IMR-90 (cell line): Measurements from ENCODE around the gene WLS. TPM values are rescaled to one million over a fixed set of nuclear protein-coding genes. Genes with fewer than 3 reads are reported as not detected.

Source experiments
- ATAC-seq: fragments of 200-7000 bp; cut with Tn5 transposase; 2 replicates; pipeline ENCODE4 v1.9.1; 2020; ENCODE audit warnings: low read depth, mild to moderate bottlenecking, moderate library complexity
- BruUV-seq: library from RNA; stranded (reverse); fragments of 400-500 nt; replicated peaks from 2 replicates; lab custom pipeline; 2021; lab: Mats Ljungman, UMichigan
- CTCF ChIA-PET: fragments of 300-600 bp; formaldehyde crosslinking; extraction: SDS; loops from one replicate; lab custom pipeline; 2021; ENCODE audit warnings: antibody characterized with exemption; lab: Yijun Ruan, JAX
- POLR2A ChIA-PET: fragments of 300-600 bp; sonication (Branson Sonifier 250); formaldehyde crosslinking; loops from one replicate; lab custom pipeline; 2022; ENCODE audit warnings: antibody characterized with exemption; ENCODE audit not compliant: unreplicated experiment; lab: Charles Lee
- DNase-seq: peaks from one replicate; pipeline ENCODE4 v3.0.0; 2013
- H2AFZ ChIP-seq: replicated peaks from 2 replicates; pipeline ENCODE3; 2013; ENCODE audit warnings: low read length, mild to moderate bottlenecking; ENCODE audit not compliant: poor library complexity
- H2AK5ac ChIP-seq: 2 replicates; pipeline ENCODE4 v1.6.1; 2013; ENCODE audit warnings: low read depth, low read length, inconsistent platforms
- H2AK9ac ChIP-seq: replicated peaks from 2 replicates; pipeline ENCODE3; 2013; ENCODE audit warnings: mild to moderate bottlenecking, low read depth, low read length, moderate library complexity; ENCODE audit not compliant: poor library complexity
- H2BK120ac ChIP-seq: 2 replicates; pipeline ENCODE4 v1.6.1; 2013; ENCODE audit warnings: low read depth, low read length, inconsistent platforms
- H2BK15ac ChIP-seq: 3 replicates; pipeline ENCODE4 v1.6.1; 2013; ENCODE audit warnings: low read depth, low read length, inconsistent platforms
- H2BK20ac ChIP-seq: 2 replicates; pipeline ENCODE4 v1.6.1; 2013; ENCODE audit warnings: low read depth, mild to moderate bottlenecking, inconsistent platforms, low read length, moderate library complexity
- H2BK5ac ChIP-seq: 2 replicates; pipeline ENCODE4 v1.6.1; 2013; ENCODE audit warnings: mild to moderate bottlenecking, low read depth, low read length, inconsistent platforms; ENCODE audit not compliant: poor library complexity, severe bottlenecking
- H3K14ac ChIP-seq: replicated peaks from 2 replicates; pipeline ENCODE4 v1.6.1; 2013; ENCODE audit warnings: low read depth, low read length, inconsistent platforms
- H3K18ac ChIP-seq: 2 replicates; pipeline ENCODE4 v1.6.1; 2013; ENCODE audit warnings: low read depth, low read length, control low read depth
- H3K23ac ChIP-seq: 2 replicates; pipeline ENCODE4 v1.6.1; 2013; ENCODE audit warnings: low read depth, low read length, inconsistent platforms
- H3K27ac ChIP-seq: 2 replicates; pipeline ENCODE4 v1.5.1; 2013; ENCODE audit warnings: mild to moderate bottlenecking, control low read depth, low read length; ENCODE audit not compliant: insufficient read depth
- H3K27me3 ChIP-seq: 2 replicates; pipeline ENCODE4 v1.6.1; 2013; ENCODE audit warnings: low read length; ENCODE audit not compliant: control insufficient read depth, insufficient read depth
- H3K36me3 ChIP-seq: 2 replicates; pipeline ENCODE4 v1.6.1; 2013; ENCODE audit warnings: low read length, mixed read lengths; ENCODE audit not compliant: control insufficient read depth, insufficient read depth
- H3K4ac ChIP-seq: 2 replicates; pipeline ENCODE4 v1.6.1; 2013; ENCODE audit warnings: low read depth, low read length, inconsistent platforms
- H3K4me1 ChIP-seq: 2 replicates; pipeline ENCODE4 v1.6.1; 2013; ENCODE audit warnings: low read length, mixed read lengths; ENCODE audit not compliant: control insufficient read depth, insufficient read depth
- H3K4me2 ChIP-seq: 2 replicates; pipeline ENCODE4 v1.6.1; 2013; ENCODE audit warnings: low read depth, mild to moderate bottlenecking, control low read depth, low read length, moderate library complexity
- H3K4me3 ChIP-seq: 2 replicates; pipeline ENCODE4 v1.5.1; 2013; ENCODE audit warnings: low read depth, mild to moderate bottlenecking, control low read depth, low read length, moderate library complexity; ENCODE audit not compliant: insufficient read depth
- H3K56ac ChIP-seq: 2 replicates; pipeline ENCODE4 v1.6.1; 2013; ENCODE audit warnings: low read length, inconsistent platforms; ENCODE audit not compliant: insufficient read depth; ENCODE audit errors: extremely low read depth
- H3K79me1 ChIP-seq, 2 experiments: 2 replicates each; pipeline ENCODE4 v1.6.1; 2013; ENCODE audit warnings: low read length in 2 of 2, inconsistent platforms in 1 of 2, low read depth in 1 of 2
- H3K9ac ChIP-seq: 2 replicates; pipeline ENCODE4 v1.6.1; 2013; ENCODE audit warnings: low read depth, low read length, control low read depth
- H3K9me1 ChIP-seq: 2 replicates; pipeline ENCODE4 v1.6.1; 2013; ENCODE audit warnings: low read length, inconsistent platforms; ENCODE audit not compliant: insufficient read depth
- H3K9me3 ChIP-seq: 2 replicates; pipeline ENCODE4 v1.6.1; 2013; ENCODE audit warnings: low read length; ENCODE audit not compliant: control insufficient read depth, insufficient read depth
- H4K20me1 ChIP-seq: 2 replicates; pipeline ENCODE4 v1.6.1; 2013; ENCODE audit warnings: low read length, inconsistent platforms; ENCODE audit not compliant: insufficient read depth
- H4K5ac ChIP-seq: 2 replicates; pipeline ENCODE4 v1.6.1; 2013; ENCODE audit warnings: mild to moderate bottlenecking, low read depth, low read length, control low read depth
- H4K8ac ChIP-seq, 2 experiments: 2 replicates each; pipeline ENCODE4 v1.6.1; 2013; ENCODE audit warnings: low read depth in 2 of 2, low read length in 2 of 2, control low read depth in 1 of 2, inconsistent platforms in 1 of 2
- H4K91ac ChIP-seq: 2 replicates; pipeline ENCODE4 v1.6.1; 2013; ENCODE audit warnings: low read depth, low read length, inconsistent platforms; ENCODE audit not compliant: insufficient read depth
- CHD1 ChIP-seq: IDR thresholded peaks from 2 replicates; pipeline ENCODE4 v1.6.1; 2012; ENCODE audit warnings: low read depth, low read length, improper control_type of control experiment
- MAFK ChIP-seq: IDR thresholded peaks from 2 replicates; pipeline ENCODE4 v1.6.1; 2012; ENCODE audit warnings: low read depth, low read length, improper control_type of control experiment
- MAZ ChIP-seq: IDR thresholded peaks from 2 replicates; pipeline ENCODE4 v1.6.1; 2012; ENCODE audit warnings: low read depth, mild to moderate bottlenecking, low read length, improper control_type of control experiment, moderate library complexity, borderline replicate concordance
- NFE2L2 ChIP-seq: fragments of 150-350 bp; IDR thresholded peaks from 2 replicates; pipeline ENCODE4 v1.6.1; 2016; ENCODE audit warnings: low read depth, mild to moderate bottlenecking, low read length
- POLR2A ChIP-seq: IDR thresholded peaks from 2 replicates; pipeline ENCODE4 v1.6.1; 2012; ENCODE audit warnings: mild to moderate bottlenecking, low read depth, low read length
- RAD21 ChIP-seq: IDR thresholded peaks from 2 replicates; pipeline ENCODE4 v1.6.1; 2012; ENCODE audit warnings: low read length, improper control_type of control experiment
- RCOR1 ChIP-seq: IDR thresholded peaks from 2 replicates; pipeline ENCODE4 v1.6.1; 2012; ENCODE audit warnings: mild to moderate bottlenecking, low read length, improper control_type of control experiment; ENCODE audit not compliant: insufficient replicate concordance
- RFX5 ChIP-seq: IDR thresholded peaks from 2 replicates; pipeline ENCODE4 v1.8.0; 2012; ENCODE audit warnings: low read depth, mild to moderate bottlenecking, low read length, moderate library complexity
- USF2 ChIP-seq: fragments of 150-350 bp; IDR thresholded peaks from 2 replicates; pipeline ENCODE4 v1.6.1; 2017; ENCODE audit warnings: mild to moderate bottlenecking, antibody characterized with exemption, low read length, low read depth
- WGBS, 2 experiments: methylation state at CpG; one replicate each; pipeline versions ENCODE4 v1.1.5 to v1.1.7; 2013; ENCODE audit warnings: missing lambda C conversion rate in 2 of 2; ENCODE audit not compliant: insufficient read length in 1 of 2; ENCODE audit errors: extremely low coverage in 2 of 2; 5-methylcytosine and 5-hydroxymethylcytosine counted together
- dilution Hi-C: fragments of 300-500 bp; cut with HindIII; formaldehyde crosslinking; loops from one replicate; pipeline ENCODE4 v1.14.3; 2018; ENCODE audit warnings: low sequenced_read_pairs; ENCODE audit not compliant: unreplicated experiment
- in situ Hi-C: fragments of 300-500 bp; cut with MboI; formaldehyde crosslinking; loops from 3 replicates; pipeline ENCODE4 v1.14.3; 2019; ENCODE audit warnings: low sequenced_read_pairs, inconsistent platforms, mixed read lengths
- intact Hi-C: fragments of 100-400 bp; cut with micrococcal nuclease; formaldehyde crosslinking; loops from 2 replicates; pipeline ENCODE4 v1.10.0; 2022
- polyA plus RNA-seq, 3 experiments: library from polyadenylated mRNA; depleted of rRNA; stranded (reverse); fragments of >200 nt; gene quantifications; 2 replicates each; pipeline ENCODE4 v1.2.3, GENCODE V29; 2012; ENCODE audit warnings: low replicate concordance in 1 of 3
- total RNA-seq: library from RNA; depleted of rRNA; stranded (reverse); fragments of >200 nt; gene quantifications from 2 replicates; pipeline ENCODE4 v1.2.3, GENCODE V29; 2012

WLS gene
- total and polyA plus RNA-seq, 2 of the 4 experiments (the other 2 are of a cell fraction): 152 to 157 TPM

- peak overlapping the region; percentile 6 for H2BK120ac ChIP-seq
- peak overlapping the region; percentile 30 for H3K14ac ChIP-seq
- H4K5ac ChIP-seq: peak overlapping the region; percentile 3; the same call in 1 of the 2 replicates
- peak overlapping the region; percentile 12; the same call in 1 of the 2 replicates for H2AK5ac ChIP-seq
- H3K9me1 ChIP-seq: no peaks in the 10 kb centered on the region
- H3K79me1 ChIP-seq: peaks cover 5 to 51% of the 10 kb centered on the region in 2 experiments
- H2BK15ac ChIP-seq: no peak overlapping the region
- no peak for TF ChIP-seq MAZ
- no peak for TF ChIP-seq RAD21
- TF ChIP-seq USF2: no peak
- TF ChIP-seq RFX5: no peak
- no peak for TF ChIP-seq POLR2A
- TF ChIP-seq CHD1: no peak
- no peak for TF ChIP-seq RCOR1
- no peak for TF ChIP-seq NFE2L2
- no peak for TF ChIP-seq MAFK
- no peak overlapping the region; the same call in 1 of the 2 replicates for H4K91ac ChIP-seq
- BruUV-seq: no TSS peak
- H2AK9ac ChIP-seq: no peak overlapping the region
- peaks cover 6% of the 10 kb centered on the region for H3K4me1 ChIP-seq
- H2AFZ ChIP-seq: no peak overlapping the region
- peak overlapping the region; percentile 91 for H3K23ac ChIP-seq
- peak overlapping the region in 1 of 2 experiments; percentile 42; a peak in 1 of 4 replicates for H4K8ac ChIP-seq
- DNase-seq: peak; percentile 47
- intact Hi-C loops (loop anchor here (5.0 to 10.0 kb wide), 2 partner anchors 214 to 1507 kb away; partner anchors contain the start of gene RPE65), dilution Hi-C loops (no loop called here), in situ Hi-C loops (no loop called here)
- peaks cover 2% of the 10 kb centered on the region for H3K36me3 ChIP-seq
- H3K4me3 ChIP-seq: peak overlapping the region; percentile 82
- no peaks in the 10 kb centered on the region for H3K27me3 ChIP-seq
- H3K4ac ChIP-seq: peak overlapping the region; percentile 30
- 0% methylated on average over 1 of the region's 7 CpGs; no CpG with 5 or more reads in 1 of the 2 experiments for WGBS, 2 experiments
- H3K9ac ChIP-seq: peak overlapping the region; percentile 64
- H3K9me3 ChIP-seq: no peaks in the 10 kb centered on the region
- no peak overlapping the region for H2BK20ac ChIP-seq
- peak overlapping the region; percentile 97 for H3K4me2 ChIP-seq
- H2BK5ac ChIP-seq: peak overlapping the region; percentile 37
- ChIA-PET CTCF (interaction anchor here (1.1 to 1.2 kb wide), 2 partner anchors 30 to 33 kb away, joined by 3 to 6 read pairs; no protein-coding TSS in a partner anchor), POLR2A (no interaction called here)
- H4K20me1 ChIP-seq: peaks cover 36% of the 10 kb centered on the region
- H3K56ac ChIP-seq: peak overlapping the region; percentile 49; the same call in 1 of the 2 replicates
- no peak for ATAC-seq
- H3K18ac ChIP-seq: no peak overlapping the region
- H3K27ac ChIP-seq: peak overlapping the region; percentile 50
Measured at GRCh38 chr1:68230484-68230802, 1.9 kb downstream of the WLS start.
